Muscle layer of colon (tissue), 2 donors: ENCODE measurements around the gene CACNA2D4.
A peak's percentile ranks its signal among the peaks of the same experiment; 100 is the strongest.

Experiments used
- H3K27ac ChIP-seq: one replicate; pipeline ENCODE4 v1.7.0; 2013; ENCODE audit warnings: low read depth, mild to moderate bottlenecking, low read length, moderate library complexity
- H3K27me3 ChIP-seq, 2 donors: one replicate each; pipeline ENCODE4 v1.7.0; 2013; ENCODE audit warnings: low read length in 2 of 2, mild to moderate bottlenecking in 2 of 2; ENCODE audit not compliant: insufficient read depth in 2 of 2, control insufficient read depth in 1 of 2
- H3K36me3 ChIP-seq: one replicate; pipeline ENCODE4 v1.7.0; 2013; ENCODE audit warnings: mild to moderate bottlenecking, low read length; ENCODE audit not compliant: insufficient read depth
- H3K4me1 ChIP-seq: one replicate; pipeline ENCODE4 v1.7.0; 2013; ENCODE audit warnings: mild to moderate bottlenecking, low read length; ENCODE audit not compliant: insufficient read depth
- H3K4me3 ChIP-seq, 2 donors: one replicate each; pipeline ENCODE4 v1.7.0; 2013; ENCODE audit warnings: low read length in 2 of 2, low read depth in 1 of 2, mild to moderate bottlenecking in 1 of 2, moderate library complexity in 1 of 2
- H3K9ac ChIP-seq: one replicate; pipeline ENCODE4 v1.7.0; 2013; ENCODE audit warnings: low read length
- H3K9me3 ChIP-seq: one replicate; pipeline ENCODE4 v1.7.0; 2013; ENCODE audit warnings: mild to moderate bottlenecking, low read length
- donor health status: abdominal sarcoma.
- donor health status: Adenocarcinoma of cecum.

Gene CACNA2D4

DNA sequence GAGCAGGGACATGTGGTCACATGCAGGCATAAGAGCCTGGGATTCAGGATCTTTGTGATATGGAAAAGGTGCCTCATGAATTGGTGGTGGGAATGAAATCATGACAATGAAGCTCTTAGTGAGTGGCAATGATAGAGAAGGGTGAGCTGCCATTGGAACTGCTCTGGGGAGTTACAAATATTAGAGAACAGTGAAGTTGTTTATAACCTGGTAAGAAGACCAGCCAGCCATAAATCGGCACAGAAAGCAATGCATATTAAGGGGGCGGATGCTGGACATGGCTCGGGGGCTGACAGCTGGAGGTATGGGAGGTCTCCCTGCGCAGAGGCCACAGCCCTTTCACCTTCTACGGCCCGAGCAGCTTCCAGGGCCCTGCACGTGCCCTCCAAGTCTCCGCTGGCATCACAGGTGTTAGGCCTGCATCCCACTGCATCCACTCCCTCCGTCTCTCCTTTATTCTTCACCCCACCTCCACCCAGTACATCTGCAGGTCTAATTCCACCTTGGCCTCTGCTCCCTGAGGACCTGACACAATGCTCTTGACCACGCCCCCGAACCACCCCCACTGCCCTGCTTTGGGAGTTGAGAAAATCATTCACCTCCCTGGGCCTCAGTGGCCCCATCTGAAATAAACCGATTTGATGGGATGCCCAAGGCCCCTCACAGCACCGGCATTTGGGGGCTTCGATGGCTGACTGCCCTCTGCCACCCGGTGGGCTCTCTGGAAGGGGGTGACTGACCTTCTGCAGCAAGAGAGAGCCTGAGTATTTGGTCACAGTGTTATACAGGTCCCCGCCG, 4.1 kb downstream of the CACNA2D4 start:
- H3K27me3 ChIP-seq, result no peaks in the 10 kb centered on the region
- H3K36me3 ChIP-seq, result no peaks in the 10 kb centered on the region
- no peak overlapping the region for H3K27ac ChIP-seq
- peaks cover 11% of the 10 kb centered on the region for H3K4me1 ChIP-seq
- H3K9me3 ChIP-seq, result no peaks in the 10 kb centered on the region
- no peak overlapping the region for H3K9ac ChIP-seq
- no peak overlapping the region for H3K4me3 ChIP-seq

GRCh38 chr12:1913377-1914113, 4.9 kb downstream of the CACNA2D4 start:
- Histone ChIP-seq H3K9ac (no peak overlapping the region), H3K36me3 (no peaks in the 10 kb centered on the region), H3K4me3 (no peak overlapping the region), H3K27ac (no peak overlapping the region), H3K27me3 (no peaks in the 10 kb centered on the region), H3K9me3 (no peaks in the 10 kb centered on the region), H3K4me1 (peaks cover 11% of the 10 kb centered on the region)

DNA sequence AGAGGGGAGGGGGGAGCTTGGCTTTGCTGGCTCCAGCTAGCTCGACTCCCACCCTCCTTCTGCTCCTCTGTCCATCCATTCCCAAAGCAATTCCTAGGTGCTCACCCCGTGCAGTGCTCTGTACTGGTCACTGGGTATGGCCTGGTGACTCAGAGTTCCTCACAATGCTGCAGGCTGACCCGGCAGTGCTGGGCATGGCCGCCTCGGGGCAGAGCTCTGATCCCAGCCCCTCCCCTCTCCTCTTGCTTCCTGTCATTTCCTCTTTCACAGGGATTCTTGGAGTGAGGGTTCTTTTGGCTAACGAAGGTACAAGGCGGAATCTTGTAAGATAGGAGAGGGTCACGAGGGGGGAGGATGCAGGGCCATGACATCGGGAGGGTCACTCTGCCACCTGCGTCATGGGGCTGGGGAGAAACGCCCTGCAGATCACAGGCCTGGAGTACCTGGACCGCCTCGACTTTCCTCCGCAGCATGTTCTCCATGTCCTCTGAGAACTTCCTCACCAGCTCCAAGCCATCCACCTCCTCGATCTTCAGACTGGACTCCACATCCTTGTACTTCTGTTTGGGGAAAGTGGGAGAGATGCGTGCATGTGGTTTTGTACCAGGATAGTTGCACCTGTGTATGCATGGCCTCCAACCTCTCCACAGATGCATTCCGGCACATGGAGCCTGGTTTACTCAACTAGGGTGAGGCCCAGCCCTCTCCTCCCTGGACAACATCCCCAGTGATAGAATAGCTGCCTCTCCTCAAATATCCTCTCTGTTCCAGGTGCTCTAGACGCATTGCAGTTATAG, 5.7 kb downstream of the CACNA2D4 start:
- no peaks in the 10 kb centered on the region for H3K27me3 ChIP-seq
- H3K9ac ChIP-seq, result no peak overlapping the region
- H3K36me3 ChIP-seq, result no peaks in the 10 kb centered on the region
- no peaks in the 10 kb centered on the region for H3K9me3 ChIP-seq
- H3K4me3 ChIP-seq, result no peak overlapping the region
- peaks cover 11% of the 10 kb centered on the region for H3K4me1 ChIP-seq
- H3K27ac ChIP-seq, result no peak overlapping the region

DNA sequence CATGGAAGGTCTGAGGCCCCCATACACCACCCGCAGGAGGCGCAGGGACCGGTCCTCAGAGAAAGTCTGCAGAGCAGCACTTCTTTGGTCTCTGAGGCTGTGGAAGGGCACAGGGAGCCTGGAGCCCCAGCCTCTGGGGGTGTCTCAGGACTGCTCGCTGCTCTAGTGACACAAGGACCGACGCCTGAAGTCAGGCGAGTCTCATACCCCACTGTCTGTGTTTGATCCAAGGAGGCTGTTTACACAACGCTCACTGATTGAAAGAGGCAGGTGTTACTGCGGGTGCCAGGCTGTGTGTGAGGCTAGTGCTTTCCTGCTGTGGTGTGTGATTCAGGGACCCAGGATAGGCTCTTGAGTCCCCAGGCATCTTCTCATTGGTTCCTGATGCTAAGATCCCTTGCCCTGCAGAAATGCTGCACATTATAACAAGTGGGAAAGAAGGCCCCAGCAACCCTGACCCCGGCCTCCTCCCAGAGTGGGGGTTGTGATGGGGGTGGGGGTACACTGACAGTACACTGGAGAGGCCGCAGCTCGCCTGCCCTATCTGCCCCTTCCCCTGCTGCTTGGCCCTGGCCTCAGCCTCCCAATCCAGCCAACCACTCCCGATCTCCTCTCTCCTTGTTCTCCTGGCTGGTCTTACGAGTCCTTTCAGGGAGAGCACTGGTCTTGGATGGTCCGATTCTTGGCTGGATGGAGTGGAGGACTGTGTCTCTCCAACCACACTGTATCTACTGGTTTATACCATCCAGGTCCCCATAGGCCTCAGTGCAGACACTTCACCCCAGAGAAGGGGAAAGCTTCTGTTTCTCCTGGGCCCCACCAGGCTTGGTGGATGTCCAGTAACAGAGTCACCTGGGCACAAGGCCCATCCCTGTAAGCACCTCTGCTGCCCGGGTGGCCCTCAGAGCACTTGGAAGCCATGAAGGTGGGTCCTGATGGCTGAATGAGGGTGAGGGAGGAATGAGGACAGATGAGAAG, 6.6 kb downstream of the CACNA2D4 start:
- Histone ChIP-seq H3K4me3 (no peak overlapping the region), H3K27ac (no peak overlapping the region), H3K36me3 (no peaks in the 10 kb centered on the region), H3K27me3 (no peaks in the 10 kb centered on the region), H3K9me3 (no peaks in the 10 kb centered on the region), H3K4me1 (peaks cover 5% of the 10 kb centered on the region), H3K9ac (no peak overlapping the region)

DNA sequence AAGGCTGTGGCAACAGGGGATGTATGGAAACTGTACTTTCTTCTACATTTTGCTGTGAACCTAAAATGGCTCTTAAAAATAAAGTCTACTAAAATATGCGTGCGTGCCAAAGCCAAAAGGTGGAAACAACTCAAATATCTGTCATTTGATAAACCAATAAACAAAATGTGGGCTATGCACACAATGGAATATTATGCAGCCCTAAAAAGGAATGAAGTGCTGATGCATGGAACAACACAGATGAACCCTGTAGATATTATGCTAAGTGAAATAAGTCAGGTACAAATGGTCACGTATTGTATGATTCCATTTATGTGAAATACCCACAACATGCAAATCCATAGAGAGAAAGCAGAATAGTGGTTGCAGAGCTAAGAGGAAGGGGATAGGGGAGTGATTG, 8.0 kb downstream of the CACNA2D4 start:
- no peaks in the 10 kb centered on the region for H3K27me3 ChIP-seq
- H3K9ac ChIP-seq, result no peak overlapping the region
- H3K9me3 ChIP-seq, result no peaks in the 10 kb centered on the region
- no peaks in the 10 kb centered on the region for H3K36me3 ChIP-seq
- H3K4me3 ChIP-seq, result no peak overlapping the region
- no peak overlapping the region for H3K27ac ChIP-seq
- no peaks in the 10 kb centered on the region for H3K4me1 ChIP-seq

- Histone ChIP-seq H3K36me3 (no peaks in the 10 kb centered on the region), H3K27me3 (no peaks in the 10 kb centered on the region), H3K27ac (no peak overlapping the region), H3K9me3 (no peaks in the 10 kb centered on the region), H3K4me1 (no peaks in the 10 kb centered on the region), H3K9ac (no peak overlapping the region), H3K4me3 (no peak overlapping the region)
These were observed 9.7 kb downstream of the CACNA2D4 start for GRCh38 chr12:1908758-1909157.

DNA sequence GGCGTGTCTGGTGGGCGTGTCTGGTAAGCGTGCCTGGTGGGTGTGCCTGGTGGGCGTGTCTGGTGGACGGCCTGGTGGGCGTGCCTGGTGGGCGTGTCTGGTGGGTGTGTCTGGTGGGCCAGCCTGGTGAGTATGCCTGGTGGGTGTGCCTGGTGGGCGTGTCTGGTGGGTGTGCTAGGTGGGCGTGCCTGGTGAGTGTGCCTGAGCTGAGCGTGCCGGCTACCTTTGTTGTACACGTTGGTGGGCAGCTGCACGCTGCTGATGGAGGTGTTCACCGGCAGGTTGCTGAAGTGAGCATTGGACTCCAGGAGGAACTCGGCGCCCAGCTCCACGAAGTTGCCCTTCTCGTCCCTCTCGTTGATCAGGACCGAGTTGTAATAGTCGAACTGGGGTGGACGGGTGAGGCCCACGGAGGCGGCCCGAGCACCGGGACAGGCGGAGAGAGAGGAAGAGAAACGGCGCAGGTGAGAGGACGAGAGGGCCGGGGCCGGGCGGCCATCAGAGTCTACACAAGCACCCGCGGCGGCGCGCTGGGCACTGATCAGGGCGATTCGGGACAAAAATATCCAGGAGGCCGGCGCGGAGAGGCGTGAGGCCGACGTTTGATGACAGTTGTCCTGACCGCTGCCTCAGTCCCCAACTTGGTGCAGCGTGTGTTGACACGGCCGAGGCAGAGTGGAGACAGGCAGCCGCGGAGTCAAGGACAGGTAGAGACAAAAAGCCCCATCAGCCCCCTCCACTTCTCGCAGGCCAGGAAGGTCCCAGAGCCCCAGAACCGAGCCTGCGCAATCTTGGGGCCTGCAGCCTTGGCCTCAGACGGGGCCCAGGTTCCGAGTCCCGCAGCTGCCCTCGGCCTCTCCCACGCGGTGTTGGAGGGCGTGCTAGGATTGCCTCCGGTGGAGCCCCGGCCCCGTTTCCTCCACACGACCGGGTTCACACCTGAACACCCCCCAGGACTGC, 10.5 kb downstream of the CACNA2D4 start:
- Histone ChIP-seq H3K4me1 (no peaks in the 10 kb centered on the region), H3K4me3 (peak overlapping the region in 1 of 2 donors; percentile 16), H3K9ac (no peak overlapping the region), H3K9me3 (no peaks in the 10 kb centered on the region), H3K36me3 (no peaks in the 10 kb centered on the region), H3K27ac (no peak overlapping the region), H3K27me3 (no peaks in the 10 kb centered on the region)

DNA sequence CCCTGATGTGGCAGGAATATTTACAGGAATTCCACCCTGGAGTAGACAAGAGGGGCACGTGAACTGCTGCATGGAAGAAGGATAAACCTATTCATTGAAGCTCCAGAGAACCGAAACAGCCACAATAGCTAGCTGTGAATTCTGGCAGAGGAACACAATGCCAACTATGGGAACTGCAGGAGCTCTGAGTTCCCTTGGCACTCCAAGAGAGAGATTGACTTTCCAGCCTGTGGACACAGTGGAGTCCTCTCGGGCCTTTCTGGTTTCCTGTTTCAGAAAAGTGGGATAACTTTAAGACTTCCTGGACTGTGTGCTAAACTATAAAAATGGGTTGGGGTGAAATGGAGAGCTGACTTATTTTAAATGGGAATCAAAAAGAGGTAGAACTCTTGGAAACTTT, 11.9 kb downstream of the CACNA2D4 start:
- Histone ChIP-seq H3K4me3 (no peak overlapping the region), H3K27me3 (no peaks in the 10 kb centered on the region), H3K4me1 (no peaks in the 10 kb centered on the region), H3K36me3 (no peaks in the 10 kb centered on the region), H3K9me3 (no peaks in the 10 kb centered on the region), H3K27ac (no peak overlapping the region), H3K9ac (no peak overlapping the region)

- no peaks in the 10 kb centered on the region for H3K36me3 ChIP-seq
- H3K27ac ChIP-seq, result no peak overlapping the region
- H3K27me3 ChIP-seq, result no peaks in the 10 kb centered on the region
- no peaks in the 10 kb centered on the region for H3K4me1 ChIP-seq
- H3K9ac ChIP-seq, result no peak overlapping the region
- H3K9me3 ChIP-seq, result no peaks in the 10 kb centered on the region
- H3K4me3 ChIP-seq, result no peak overlapping the region
These were observed 13.6 kb downstream of the CACNA2D4 start for GRCh38 chr12:1904875-1905274.

DNA sequence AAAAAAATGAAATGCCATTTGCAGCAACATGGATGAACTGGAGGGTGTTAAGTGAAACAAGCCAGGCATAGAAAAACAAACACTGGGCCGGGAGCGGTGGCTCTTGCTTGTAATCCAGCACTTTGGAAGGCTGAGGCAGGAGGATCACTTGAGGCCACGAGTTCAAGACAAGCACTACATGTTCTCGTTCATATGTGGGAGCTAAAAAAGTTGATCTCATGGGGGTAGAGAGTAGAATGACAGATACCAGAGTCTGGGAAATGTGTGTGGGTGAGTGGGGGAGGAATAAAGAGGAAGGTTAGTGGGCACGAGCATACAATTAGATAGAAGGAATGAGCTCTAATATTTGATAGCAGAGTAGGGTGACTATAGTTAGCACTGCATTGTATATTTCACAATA, 21.5 kb downstream of the CACNA2D4 start:
- Histone ChIP-seq H3K27me3 (no peaks in the 10 kb centered on the region), H3K9ac (no peak overlapping the region), H3K27ac (no peak overlapping the region), H3K9me3 (no peaks in the 10 kb centered on the region), H3K4me3 (no peak overlapping the region), H3K36me3 (no peaks in the 10 kb centered on the region), H3K4me1 (no peaks in the 10 kb centered on the region)
